ENCODE results near the gene ADORA2B. TPM values are rescaled to one million over a fixed set of nuclear protein-coding genes. Genes with fewer than 3 reads are reported as not detected.

The ADORA2B gene
- polyA plus RNA-seq, 1 of the 3 experiments (the other 2 are of a cell fraction): 12.6 TPM

DNA sequence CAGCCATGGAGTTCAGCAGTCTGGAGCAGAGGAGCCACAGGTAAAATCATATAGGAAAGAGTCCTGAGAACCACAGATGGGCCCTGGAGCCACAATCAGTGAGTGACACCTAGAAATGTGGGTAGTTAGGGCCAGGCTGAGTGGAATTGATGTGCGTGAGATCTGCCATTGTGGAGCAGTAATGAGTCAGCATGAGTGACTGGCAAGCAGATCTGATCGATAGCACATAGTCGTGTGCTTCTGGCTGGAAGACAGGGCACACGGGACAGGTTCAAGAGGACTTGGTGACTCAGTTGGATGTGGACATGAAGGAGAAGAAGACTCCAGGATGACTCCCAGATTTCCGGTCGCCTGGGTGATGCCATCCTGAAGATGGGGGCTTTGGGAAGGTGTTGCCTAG, 12.3 kb downstream of the ADORA2B start:
- Histone ChIP-seq H3K9ac (no peak overlapping the region), H3K9me2 (no peaks in the 10 kb centered on the region), H3F3A (replicated peaks; ENCODE audit: insufficient read depth) (peaks cover 33% of the 10 kb centered on the region), H3K27ac (ENCODE audit: low read depth in 2 of 2, low read length in 1 of 2) (no peak overlapping the region), H4K20me1 (ENCODE audit: insufficient read depth) (no peaks in the 10 kb centered on the region), H3K79me2 (ENCODE audit: insufficient read depth) (no peaks in the 10 kb centered on the region), H3K36me3 (replicated peaks in 1 of 2; ENCODE audit: control insufficient read depth in 1 of 2, insufficient read depth in 2 of 2, low read length in 1 of 2) (no peaks in the 10 kb centered on the region), H3K4me1 (ENCODE audit: control insufficient read depth in 1 of 2, insufficient read depth in 2 of 2, low read depth in 1 of 2, low read length in 1 of 2) (peaks cover 0 to 22% of the 10 kb centered on the region in 2 experiments; a peak in 1 of 4 replicates), H3K27me3 (ENCODE audit: insufficient read depth) (no peaks in the 10 kb centered on the region), H3K4me3 (ENCODE audit: low read depth in 2 of 2, low read length in 1 of 2) (no peak overlapping the region), H2AFZ (ENCODE audit: low read depth) (no peak overlapping the region), H3K9me3 (no peaks in the 10 kb centered on the region), H3K4me2 (no peak overlapping the region)
- ChIA-PET CTCF (no interaction called here), POLR2A (no interaction called here)
- 81% methylated on average over 6 of the region's 6 CpGs for WGBS (ENCODE audit: low lambda C conversion rate)
- no peak for TF ChIP-seq GABPA (IDR thresholded peaks at IDR 0.05; ENCODE audit: low read depth)
- TF ChIP-seq, protein P1, sequence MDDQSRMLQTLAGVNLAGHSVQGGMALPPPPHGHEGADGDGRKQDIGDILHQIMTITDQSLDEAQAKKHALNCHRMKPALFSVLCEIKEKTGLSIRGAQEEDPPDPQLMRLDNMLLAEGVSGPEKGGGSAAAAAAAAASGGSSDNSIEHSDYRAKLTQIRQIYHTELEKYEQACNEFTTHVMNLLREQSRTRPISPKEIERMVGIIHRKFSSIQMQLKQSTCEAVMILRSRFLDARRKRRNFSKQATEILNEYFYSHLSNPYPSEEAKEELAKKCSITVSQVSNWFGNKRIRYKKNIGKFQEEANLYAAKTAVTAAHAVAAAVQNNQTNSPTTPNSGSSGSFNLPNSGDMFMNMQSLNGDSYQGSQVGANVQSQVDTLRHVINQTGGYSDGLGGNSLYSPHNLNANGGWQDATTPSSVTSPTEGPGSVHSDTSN (IDR thresholded peaks at IDR 0.05): peak; percentile 55; the same call in 1 of the 2 replicates
- no peak for TF ChIP-seq CHD2 (IDR thresholded peaks at IDR 0.05; ENCODE audit: low read length, partially characterized antibody)
- DNase-seq: no peak

DNA sequence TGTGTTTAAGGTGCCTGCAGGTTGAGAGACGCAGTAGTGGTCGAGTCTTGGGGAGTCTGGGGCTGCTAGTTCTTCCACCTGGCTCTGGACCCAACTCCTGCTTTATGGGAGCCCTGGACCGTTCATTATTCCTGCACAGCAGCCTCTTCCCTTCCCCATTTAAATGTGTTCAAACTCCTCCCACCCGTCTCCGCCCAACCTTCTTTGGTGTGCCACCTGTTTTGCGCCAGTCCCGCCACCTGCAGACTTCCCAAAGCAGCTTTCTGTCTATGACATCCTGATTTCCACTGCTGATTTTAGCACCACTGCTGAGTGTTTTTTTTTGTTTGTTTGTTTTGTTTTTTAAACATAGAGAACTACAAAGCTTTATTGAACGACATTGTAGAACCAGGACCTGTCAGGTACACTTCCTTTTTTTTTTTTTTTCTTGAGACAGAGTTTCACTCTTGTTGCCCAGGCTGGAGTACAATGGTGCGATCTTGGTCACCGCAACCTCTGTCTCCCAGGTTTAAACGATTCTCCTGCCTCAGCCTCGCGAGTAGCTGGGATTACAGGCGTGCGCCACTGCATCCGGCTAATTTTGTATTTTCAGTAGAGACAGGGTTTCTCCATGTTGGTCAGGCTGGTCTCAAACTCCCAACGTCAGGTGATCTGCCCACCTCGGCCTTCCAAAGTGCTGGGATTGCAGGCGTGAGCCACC, 12.8 kb downstream of the ADORA2B start:
- Histone ChIP-seq H3K4me2 (no peak overlapping the region), H3K27ac (ENCODE audit: low read depth in 2 of 2, low read length in 1 of 2) (peak overlapping the region in 1 of 2 experiments; percentile 94; a peak in 2 of 4 replicates)

More for the DNA sequence above, 12.8 kb downstream of the ADORA2B start:
- no peaks in the 10 kb centered on the region for H3K36me3 ChIP-seq (replicated peaks in 1 of 2; ENCODE audit: control insufficient read depth in 1 of 2, insufficient read depth in 2 of 2, low read length in 1 of 2)
- no peaks in the 10 kb centered on the region for H3K79me2 ChIP-seq (ENCODE audit: insufficient read depth)
- H3K4me3 ChIP-seq (ENCODE audit: low read depth in 2 of 2, low read length in 1 of 2): no peak overlapping the region
- H3F3A ChIP-seq (replicated peaks; ENCODE audit: insufficient read depth): peaks cover 35% of the 10 kb centered on the region
- H3K27me3 ChIP-seq (ENCODE audit: insufficient read depth): no peaks in the 10 kb centered on the region
- H4K20me1 ChIP-seq (ENCODE audit: insufficient read depth): no peaks in the 10 kb centered on the region
- no peak for TF ChIP-seq RCOR1 (IDR thresholded peaks at IDR 0.05; ENCODE audit: low read length)
- no peak for TF ChIP-seq NRF1 (IDR thresholded peaks at IDR 0.05; ENCODE audit: low read depth, low read length)
- TF ChIP-seq, protein P2, sequence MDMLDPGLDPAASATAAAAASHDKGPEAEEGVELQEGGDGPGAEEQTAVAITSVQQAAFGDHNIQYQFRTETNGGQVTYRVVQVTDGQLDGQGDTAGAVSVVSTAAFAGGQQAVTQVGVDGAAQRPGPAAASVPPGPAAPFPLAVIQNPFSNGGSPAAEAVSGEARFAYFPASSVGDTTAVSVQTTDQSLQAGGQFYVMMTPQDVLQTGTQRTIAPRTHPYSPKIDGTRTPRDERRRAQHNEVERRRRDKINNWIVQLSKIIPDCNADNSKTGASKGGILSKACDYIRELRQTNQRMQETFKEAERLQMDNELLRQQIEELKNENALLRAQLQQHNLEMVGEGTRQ (IDR thresholded peaks at IDR 0.05; ENCODE audit: borderline replicate concordance, low read depth, low read length): no peak
- no peak for TF ChIP-seq TCF12 (IDR thresholded peaks at IDR 0.05)
- no peak for TF ChIP-seq EZH2phosphoT487 (IDR thresholded peaks at IDR 0.05; ENCODE audit: borderline replicate concordance, low read depth)
- TF ChIP-seq TAF1 (IDR thresholded peaks at IDR 0.05; ENCODE audit: borderline replicate concordance, low read depth, low read length): no peak
- TF ChIP-seq, protein P3, sequence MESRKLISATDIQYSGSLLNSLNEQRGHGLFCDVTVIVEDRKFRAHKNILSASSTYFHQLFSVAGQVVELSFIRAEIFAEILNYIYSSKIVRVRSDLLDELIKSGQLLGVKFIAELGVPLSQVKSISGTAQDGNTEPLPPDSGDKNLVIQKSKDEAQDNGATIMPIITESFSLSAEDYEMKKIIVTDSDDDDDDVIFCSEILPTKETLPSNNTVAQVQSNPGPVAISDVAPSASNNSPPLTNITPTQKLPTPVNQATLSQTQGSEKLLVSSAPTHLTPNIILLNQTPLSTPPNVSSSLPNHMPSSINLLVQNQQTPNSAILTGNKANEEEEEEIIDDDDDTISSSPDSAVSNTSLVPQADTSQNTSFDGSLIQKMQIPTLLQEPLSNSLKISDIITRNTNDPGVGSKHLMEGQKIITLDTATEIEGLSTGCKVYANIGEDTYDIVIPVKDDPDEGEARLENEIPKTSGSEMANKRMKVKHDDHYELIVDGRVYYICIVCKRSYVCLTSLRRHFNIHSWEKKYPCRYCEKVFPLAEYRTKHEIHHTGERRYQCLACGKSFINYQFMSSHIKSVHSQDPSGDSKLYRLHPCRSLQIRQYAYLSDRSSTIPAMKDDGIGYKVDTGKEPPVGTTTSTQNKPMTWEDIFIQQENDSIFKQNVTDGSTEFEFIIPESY (IDR thresholded peaks at IDR 0.05; ENCODE audit: borderline replicate concordance, low read depth): no peak
- no peak for TF ChIP-seq TEAD4 (IDR thresholded peaks at IDR 0.05; ENCODE audit: borderline replicate concordance, insufficient read depth)
- no peak for TF ChIP-seq FOXM1 (IDR thresholded peaks at IDR 0.05; ENCODE audit: low read depth)
- TF ChIP-seq SIN3A (IDR thresholded peaks at IDR 0.05; ENCODE audit: borderline replicate concordance, low read depth, low read length): no peak
- TF ChIP-seq MXI1 (IDR thresholded peaks at IDR 0.05; ENCODE audit: low read depth, low read length): no peak
- no peak for TF ChIP-seq JUND (IDR thresholded peaks at IDR 0.05)
- TF ChIP-seq, protein P4, sequence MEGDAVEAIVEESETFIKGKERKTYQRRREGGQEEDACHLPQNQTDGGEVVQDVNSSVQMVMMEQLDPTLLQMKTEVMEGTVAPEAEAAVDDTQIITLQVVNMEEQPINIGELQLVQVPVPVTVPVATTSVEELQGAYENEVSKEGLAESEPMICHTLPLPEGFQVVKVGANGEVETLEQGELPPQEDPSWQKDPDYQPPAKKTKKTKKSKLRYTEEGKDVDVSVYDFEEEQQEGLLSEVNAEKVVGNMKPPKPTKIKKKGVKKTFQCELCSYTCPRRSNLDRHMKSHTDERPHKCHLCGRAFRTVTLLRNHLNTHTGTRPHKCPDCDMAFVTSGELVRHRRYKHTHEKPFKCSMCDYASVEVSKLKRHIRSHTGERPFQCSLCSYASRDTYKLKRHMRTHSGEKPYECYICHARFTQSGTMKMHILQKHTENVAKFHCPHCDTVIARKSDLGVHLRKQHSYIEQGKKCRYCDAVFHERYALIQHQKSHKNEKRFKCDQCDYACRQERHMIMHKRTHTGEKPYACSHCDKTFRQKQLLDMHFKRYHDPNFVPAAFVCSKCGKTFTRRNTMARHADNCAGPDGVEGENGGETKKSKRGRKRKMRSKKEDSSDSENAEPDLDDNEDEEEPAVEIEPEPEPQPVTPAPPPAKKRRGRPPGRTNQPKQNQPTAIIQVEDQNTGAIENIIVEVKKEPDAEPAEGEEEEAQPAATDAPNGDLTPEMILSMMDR (IDR thresholded peaks at IDR 0.05): no peak
- no peak for TF ChIP-seq FOXJ3 (CRISPR knock-in tag; IDR thresholded peaks at IDR 0.05)
- TF ChIP-seq MEF2A (IDR thresholded peaks at IDR 0.05; ENCODE audit: borderline replicate concordance, low read depth): no peak
- no peak for TF ChIP-seq YY1 (IDR thresholded peaks at IDR 0.05; ENCODE audit: low read depth)
- H3K9me3 ChIP-seq: no peaks in the 10 kb centered on the region
- ChIA-PET POLR2A (no interaction called here), CTCF (interaction anchor here (1.4 to 2.0 kb wide), 3 partner anchors 13 to 18 kb away, joined by 4 to 14 read pairs (median 5); partner anchors contain the start of gene ADORA2B)
- no peaks in the 10 kb centered on the region for H3K9me2 ChIP-seq
- DNase-seq: no peak
- H3K4me1 ChIP-seq (ENCODE audit: control insufficient read depth in 1 of 2, insufficient read depth in 2 of 2, low read depth in 1 of 2, low read length in 1 of 2): peaks cover 0 to 22% of the 10 kb centered on the region in 2 experiments; a peak in 1 of 4 replicates
- 95% methylated on average over 16 of the region's 19 CpGs for WGBS (ENCODE audit: low lambda C conversion rate)
- no peak overlapping the region for H2AFZ ChIP-seq (ENCODE audit: low read depth)
- H3K9ac ChIP-seq: no peak overlapping the region
